Measurements from ENCODE around the gene POU2AF2.

DNA sequence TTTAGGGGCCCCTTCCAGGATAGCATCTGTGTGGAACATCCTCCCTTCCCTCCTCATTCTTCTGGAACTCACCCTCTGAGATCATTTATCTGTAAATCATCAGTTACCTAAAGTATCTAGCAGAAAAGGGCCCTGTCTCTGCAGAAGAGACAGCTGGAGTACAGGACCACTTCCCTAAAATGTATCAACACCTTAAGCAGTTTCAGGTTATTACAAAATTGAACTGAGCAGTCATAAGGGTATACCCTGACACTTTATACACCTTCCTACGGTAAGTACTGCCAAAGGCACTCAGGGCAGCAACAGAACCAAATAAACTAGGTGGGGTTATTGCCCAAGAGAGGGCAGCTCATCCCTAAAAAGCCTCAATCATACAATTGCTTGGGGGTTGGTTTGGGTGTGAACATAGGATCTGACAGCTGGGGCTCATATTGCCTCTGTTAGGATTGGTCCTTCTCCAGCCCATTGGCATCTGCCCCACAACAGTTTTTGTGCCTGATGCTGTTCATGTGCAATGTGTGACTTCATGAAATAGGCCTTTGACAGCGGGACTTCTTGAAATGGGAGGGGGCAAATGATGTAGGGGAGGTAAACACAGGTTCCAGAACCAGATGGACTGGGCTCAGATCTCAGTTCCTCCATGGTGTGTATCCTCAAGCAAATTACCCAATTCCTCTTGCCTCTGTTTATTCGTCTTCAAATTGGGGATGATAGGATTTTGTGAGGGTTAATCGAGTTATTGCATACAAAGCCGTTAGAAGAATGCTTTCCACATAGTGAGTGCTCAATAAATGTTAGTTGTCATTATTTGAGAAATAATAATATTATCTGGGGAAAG, 55.7 kb downstream of the POU2AF2 start:
- no peak for TF ChIP-seq EZH2 (IDR thresholded peaks at IDR 0.05; ENCODE audit: insufficient read depth, low read length)
- TF ChIP-seq, protein P1, sequence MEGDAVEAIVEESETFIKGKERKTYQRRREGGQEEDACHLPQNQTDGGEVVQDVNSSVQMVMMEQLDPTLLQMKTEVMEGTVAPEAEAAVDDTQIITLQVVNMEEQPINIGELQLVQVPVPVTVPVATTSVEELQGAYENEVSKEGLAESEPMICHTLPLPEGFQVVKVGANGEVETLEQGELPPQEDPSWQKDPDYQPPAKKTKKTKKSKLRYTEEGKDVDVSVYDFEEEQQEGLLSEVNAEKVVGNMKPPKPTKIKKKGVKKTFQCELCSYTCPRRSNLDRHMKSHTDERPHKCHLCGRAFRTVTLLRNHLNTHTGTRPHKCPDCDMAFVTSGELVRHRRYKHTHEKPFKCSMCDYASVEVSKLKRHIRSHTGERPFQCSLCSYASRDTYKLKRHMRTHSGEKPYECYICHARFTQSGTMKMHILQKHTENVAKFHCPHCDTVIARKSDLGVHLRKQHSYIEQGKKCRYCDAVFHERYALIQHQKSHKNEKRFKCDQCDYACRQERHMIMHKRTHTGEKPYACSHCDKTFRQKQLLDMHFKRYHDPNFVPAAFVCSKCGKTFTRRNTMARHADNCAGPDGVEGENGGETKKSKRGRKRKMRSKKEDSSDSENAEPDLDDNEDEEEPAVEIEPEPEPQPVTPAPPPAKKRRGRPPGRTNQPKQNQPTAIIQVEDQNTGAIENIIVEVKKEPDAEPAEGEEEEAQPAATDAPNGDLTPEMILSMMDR (IDR thresholded peaks at IDR 0.05; ENCODE audit: insufficient read depth, low read depth, low read length): no peak

All from astrocyte (in vitro differentiated cells and primary cell).